GM12864 (cell line): ENCODE results near the gene CHML.

Experiments
- DNase-seq: peaks from one replicate; pipeline ENCODE4 v3.0.0-alpha.2; 2011; ENCODE audit warnings: low read depth
- H3K4me3 ChIP-seq: 2 replicates; pipeline ENCODE4 v1.5.1; 2011; ENCODE audit warnings: mild to moderate bottlenecking, low read depth, low read length, control low read depth
- CTCF ChIP-seq: IDR thresholded peaks from 2 replicates; pipeline ENCODE4 v1.5.1; 2011; ENCODE audit warnings: low read depth, mild to moderate bottlenecking, moderate library complexity, low read length, control low read depth, inconsistent platforms; ENCODE audit errors: missing control alignments

CHML gene

GRCh38 chr1:241638909-241639622 lies 1.1 kb downstream of the CHML start:
- H3K4me3 ChIP-seq, result peak overlapping the region; percentile 89
- DNase-seq, result no peak
- TF ChIP-seq CTCF, result no peak

GRCh38 chr1:241638099-241638682 lies 2.0 kb downstream of the CHML start:
- TF ChIP-seq CTCF, result no peak
- H3K4me3 ChIP-seq, result peak overlapping the region; percentile 14; the same call in 1 of the 2 replicates
- no peak for DNase-seq

GRCh38 chr1:241637604-241638003 lies 2.6 kb downstream of the CHML start:
- DNase-seq, result no peak
- H3K4me3 ChIP-seq, result no peak overlapping the region; the same call in 1 of the 2 replicates
- no peak for TF ChIP-seq CTCF

- no peak overlapping the region; the same call in 1 of the 2 replicates for H3K4me3 ChIP-seq
- DNase-seq, result no peak
- TF ChIP-seq CTCF, result no peak
Observed at GRCh38 chr1:241637046-241637590, 3.1 kb downstream of the CHML start.

GRCh38 chr1:241636291-241636690 lies 3.9 kb downstream of the CHML start:
- no peak for DNase-seq
- H3K4me3 ChIP-seq, result no peak overlapping the region
- no peak for TF ChIP-seq CTCF

GRCh38 chr1:241635556-241636152 lies 4.5 kb downstream of the CHML start:
- no peak overlapping the region for H3K4me3 ChIP-seq
- DNase-seq, result no peak
- no peak for TF ChIP-seq CTCF
